Activated naive CD4-positive, alpha-beta T cell treated with anti-CD3 and anti-CD28 coated beads, Interleukin-2, amount 10 ng/mL, durations not matched to agents 7 days and 5 days (primary cell): ENCODE results near the gene CYB561.

Experiments used
- CTCF ChIA-PET: fragments of 350-600 bp; sonication (Branson Sonifier 250); formaldehyde crosslinking; loops from one replicate; lab custom pipeline; 2021; ENCODE audit warnings: antibody characterized with exemption; lab: Charles Lee
- DNase-seq: peaks from one replicate; pipeline ENCODE4 v3.0.0-alpha.2; 2020
- H3K27ac Mint-ChIP-seq: one replicate; pipeline ENCODE4 v1.8.0; 2021; ENCODE audit warnings: mild to moderate bottlenecking, moderate library complexity, mixed read lengths
- H3K27me3 Mint-ChIP-seq: one replicate; pipeline ENCODE4 v1.8.0; 2021; ENCODE audit warnings: mild to moderate bottlenecking, mixed read lengths
- H3K36me3 Mint-ChIP-seq: one replicate; pipeline ENCODE4 v1.8.0; 2021; ENCODE audit warnings: mixed read lengths
- H3K4me1 Mint-ChIP-seq: one replicate; pipeline ENCODE4 v1.8.0; 2021; ENCODE audit warnings: mixed read lengths
- H3K4me3 Mint-ChIP-seq: one replicate; pipeline ENCODE4 v1.8.0; 2021; ENCODE audit warnings: mild to moderate bottlenecking, moderate library complexity, mixed read lengths
- H3K9me3 Mint-ChIP-seq: one replicate; pipeline ENCODE4 v1.8.0; 2021; ENCODE audit warnings: mixed read lengths

CYB561 gene

DNA sequence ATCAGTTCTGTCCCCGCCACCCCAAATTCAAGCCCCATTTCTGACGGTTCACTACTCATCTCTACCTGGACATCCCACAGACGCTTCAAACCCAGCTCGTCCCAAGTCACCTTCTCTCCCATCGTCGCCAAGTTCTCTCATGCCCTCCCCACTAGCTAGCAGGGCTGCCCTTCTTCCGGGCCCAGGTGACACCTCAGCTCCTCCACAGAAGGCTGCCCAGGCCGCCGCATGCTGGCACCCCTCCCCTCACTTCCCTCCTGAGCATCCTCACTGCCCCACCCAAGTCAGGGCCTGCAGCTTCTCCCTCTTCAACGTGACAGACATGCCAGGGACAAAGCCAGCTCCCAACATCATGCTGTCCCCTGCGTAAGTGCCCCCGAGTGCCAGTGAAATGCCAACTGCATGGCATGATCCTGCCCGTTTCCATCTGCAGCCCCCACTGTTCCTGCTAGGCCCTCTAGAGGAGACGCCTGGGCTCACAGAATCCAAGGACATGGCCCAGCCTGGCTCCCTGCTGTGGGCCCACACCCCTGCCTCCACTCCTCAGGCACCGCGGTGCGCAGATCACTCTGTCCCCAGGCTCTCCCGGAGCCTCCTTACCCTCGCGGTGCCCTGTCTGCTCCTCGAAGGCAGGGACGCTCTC, 5.9 kb downstream of the CYB561 start:
- Mint-ChIP-seq H3K36me3 (no peaks in the 10 kb centered on the region), H3K27me3 (peaks cover 32% of the 10 kb centered on the region), H3K9me3 (no peaks in the 10 kb centered on the region), H3K27ac (peak overlapping the region; percentile 89), H3K4me1 (peaks cover 42% of the 10 kb centered on the region), H3K4me3 (peak overlapping the region; percentile 19)
- DNase-seq = peak; percentile 54
- CTCF ChIA-PET = interaction anchor here (1.3 to 2.5 kb wide), 4 partner anchors 12 to 172 kb away, joined by 5 to 13 read pairs (median 10); no protein-coding TSS in a partner anchor

DNA sequence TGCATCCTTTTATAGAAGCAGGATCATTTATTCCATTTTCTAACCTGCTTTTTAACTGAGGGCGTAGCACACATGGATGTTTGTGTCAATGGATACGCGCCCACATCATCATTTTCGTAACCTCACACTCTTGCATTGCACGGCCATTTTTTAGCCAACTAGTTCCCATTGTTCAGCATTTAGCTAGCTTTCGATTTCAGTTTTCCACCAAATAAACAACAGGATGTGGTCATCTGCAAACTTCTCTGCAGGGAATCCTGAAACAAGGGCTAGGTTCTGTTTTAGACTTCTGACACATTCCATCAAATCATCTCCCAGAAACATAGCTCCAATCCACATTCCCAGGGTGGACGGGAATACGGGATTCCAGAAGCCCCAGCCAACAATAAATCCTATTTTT, 6.4 kb downstream of the CYB561 start:
- Mint-ChIP-seq H3K27me3 (peaks cover 27% of the 10 kb centered on the region), H3K4me3 (peak overlapping the region; percentile 19), H3K36me3 (peaks cover 3% of the 10 kb centered on the region), H3K4me1 (peaks cover 42% of the 10 kb centered on the region), H3K27ac (peak overlapping the region; percentile 89), H3K9me3 (no peaks in the 10 kb centered on the region)
- peak; percentile 49 for DNase-seq
- CTCF ChIA-PET = interaction anchor here (1.3 to 2.5 kb wide), 4 partner anchors 12 to 172 kb away, joined by 5 to 13 read pairs (median 10); no protein-coding TSS in a partner anchor

DNA sequence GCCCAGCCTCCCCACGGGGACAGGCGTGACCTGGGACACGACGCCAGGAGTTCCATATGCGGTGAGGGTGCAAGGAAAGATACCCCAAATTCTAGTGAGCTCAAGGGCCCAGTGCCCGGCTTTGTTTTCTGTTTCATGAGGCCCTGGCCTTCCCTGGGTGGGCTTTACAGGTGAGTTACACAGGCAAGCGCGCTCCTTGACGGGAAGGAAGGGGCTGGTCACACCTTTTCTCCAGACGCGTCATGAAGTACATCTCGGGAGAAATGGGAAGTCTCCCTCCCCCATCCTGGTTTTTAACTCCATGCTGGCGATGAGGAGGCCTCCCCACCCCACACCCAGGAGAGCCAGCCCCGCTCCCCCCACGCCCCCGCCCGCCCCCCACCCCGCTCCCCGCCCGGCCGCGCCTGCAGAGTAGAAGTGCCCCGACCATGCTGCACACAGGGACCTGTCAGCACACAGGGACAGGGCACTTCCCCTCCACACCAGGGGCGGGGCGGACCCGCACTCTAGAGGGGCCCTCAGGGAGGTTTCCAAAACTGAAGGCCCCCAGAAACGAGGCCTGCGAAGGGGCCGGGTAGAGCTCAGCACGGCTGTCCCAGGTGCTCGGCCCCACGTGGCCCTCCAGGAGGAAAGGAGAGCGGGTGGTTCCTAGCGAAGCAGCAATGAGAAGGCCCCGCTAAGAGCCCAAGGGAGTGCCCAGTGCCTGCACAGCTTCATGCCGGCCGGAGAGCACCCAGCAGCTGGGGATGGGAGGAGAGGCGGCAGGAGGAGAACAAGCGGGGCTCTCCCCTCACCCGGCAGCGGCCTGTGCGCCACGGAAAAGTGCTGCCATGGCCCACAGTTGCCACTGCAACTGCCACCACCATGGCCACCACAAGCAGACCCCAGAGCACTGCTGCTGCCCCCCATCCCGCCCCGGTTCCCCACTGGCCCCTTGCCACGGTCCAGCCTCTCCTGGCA, 7.7 kb downstream of the CYB561 start:
- Mint-ChIP-seq H3K27ac (peak overlapping the region; percentile 78), H3K36me3 (peaks cover 3% of the 10 kb centered on the region), H3K9me3 (no peaks in the 10 kb centered on the region), H3K4me1 (peaks cover 52% of the 10 kb centered on the region), H3K4me3 (no peak overlapping the region), H3K27me3 (peaks cover 14% of the 10 kb centered on the region)
- DNase-seq = no peak
- CTCF ChIA-PET = interaction anchor here (2.3 to 2.5 kb wide), 3 partner anchors 11 to 173 kb away, joined by 9 to 13 read pairs (median 10); no protein-coding TSS in a partner anchor

- no peak for DNase-seq
- peaks cover 3% of the 10 kb centered on the region for H3K36me3 Mint-ChIP-seq
- peaks cover 60% of the 10 kb centered on the region for H3K4me1 Mint-ChIP-seq
- H3K4me3 Mint-ChIP-seq = no peak overlapping the region
- H3K27me3 Mint-ChIP-seq = peaks cover 8% of the 10 kb centered on the region
- H3K27ac Mint-ChIP-seq = peak overlapping the region; percentile 72
- no peaks in the 10 kb centered on the region for H3K9me3 Mint-ChIP-seq
- CTCF ChIA-PET = interaction anchor here (1.1 to 18.5 kb wide), 4 partner anchors 7 to 174 kb away, joined by 4 to 273 read pairs (median 16); no protein-coding TSS in a partner anchor
Measured at GRCh38 chr17:63437287-63438091, 8.6 kb downstream of the CYB561 start.

DNA sequence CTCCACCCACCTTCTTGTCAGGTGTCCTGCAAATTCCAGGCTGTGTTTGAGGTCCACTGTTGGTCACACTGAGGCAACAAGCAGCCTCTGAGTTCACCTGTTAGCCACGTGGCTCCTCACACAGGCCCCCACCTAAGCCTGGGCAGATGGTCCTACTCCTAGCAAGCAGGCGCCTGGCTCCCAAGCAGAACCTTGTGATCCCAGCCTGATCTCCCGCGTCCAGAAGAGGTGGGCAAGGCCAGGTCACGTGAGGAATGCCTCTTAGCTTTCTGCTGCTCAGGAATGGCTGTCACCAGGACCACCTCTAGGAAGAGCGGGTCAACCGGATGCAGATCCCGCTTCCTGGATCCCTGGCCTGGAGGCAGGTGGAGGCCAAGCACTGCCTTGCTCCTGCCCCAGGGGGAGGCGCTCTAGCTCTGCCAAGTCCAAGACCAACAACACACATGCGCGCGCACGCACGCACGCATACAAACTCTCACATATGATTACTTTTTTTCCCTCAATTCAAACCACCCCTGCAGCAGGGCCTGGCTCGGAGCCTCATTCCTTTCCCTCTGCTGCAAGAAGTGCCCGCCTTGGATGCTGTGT, 9.5 kb downstream of the CYB561 start:
- H3K27me3 Mint-ChIP-seq = peaks cover under 1% of the 10 kb centered on the region
- no peaks in the 10 kb centered on the region for H3K9me3 Mint-ChIP-seq
- CTCF ChIA-PET = interaction anchor here (1.1 to 18.5 kb wide), 5 partner anchors 8 to 175 kb away, joined by 4 to 273 read pairs (median 26); no protein-coding TSS in a partner anchor
- H3K36me3 Mint-ChIP-seq = peaks cover 3% of the 10 kb centered on the region
- peaks cover 62% of the 10 kb centered on the region for H3K4me1 Mint-ChIP-seq
- peak overlapping the region; percentile 72 for H3K27ac Mint-ChIP-seq
- no peak overlapping the region for H3K4me3 Mint-ChIP-seq
- DNase-seq = no peak

DNA sequence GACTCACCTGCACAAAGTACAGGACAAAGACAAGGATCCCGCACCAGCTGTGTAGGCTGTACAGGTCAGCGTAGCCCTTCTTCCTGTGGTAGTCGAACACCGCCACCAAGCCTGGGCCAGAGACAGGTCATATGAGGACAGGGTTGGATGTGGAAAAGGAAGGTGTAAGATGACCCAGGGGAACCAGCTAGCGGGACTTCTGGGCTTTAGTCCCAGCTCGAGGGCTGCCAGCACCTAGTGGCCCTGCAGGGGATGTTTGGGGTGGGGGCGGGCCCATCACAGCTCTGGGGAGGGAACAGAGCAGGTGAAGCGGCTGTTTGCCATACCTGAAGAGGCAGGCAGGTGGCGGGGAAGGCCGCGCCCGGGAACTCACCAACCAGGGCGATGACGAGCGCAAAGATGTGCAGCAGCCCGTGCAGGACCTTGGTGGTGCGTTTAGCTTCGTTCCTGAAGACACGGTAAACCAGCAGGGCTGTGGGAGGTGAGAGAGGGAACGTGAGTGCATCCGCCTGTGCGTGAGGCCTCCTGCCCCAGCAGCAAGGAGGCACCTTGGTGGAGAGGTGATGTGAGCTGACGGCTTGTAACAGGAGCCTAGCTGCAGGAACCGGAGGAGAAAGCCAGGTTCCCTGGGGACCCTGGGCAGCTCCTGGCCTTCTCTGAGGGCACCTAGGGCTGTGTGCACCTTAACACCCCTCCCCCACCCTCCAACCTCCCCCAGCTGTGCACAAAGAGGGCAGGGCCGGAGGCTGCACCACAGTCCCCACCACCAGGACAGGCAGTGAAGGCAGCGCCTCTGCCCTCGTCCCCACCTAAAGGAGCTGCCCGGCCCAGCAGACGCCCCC, 10.2 kb downstream of the CYB561 start:
- no peak for DNase-seq
- Mint-ChIP-seq H3K27me3 (no peaks in the 10 kb centered on the region), H3K27ac (no peak overlapping the region), H3K4me1 (peaks cover 57% of the 10 kb centered on the region), H3K36me3 (peaks cover 3% of the 10 kb centered on the region), H3K9me3 (no peaks in the 10 kb centered on the region), H3K4me3 (no peak overlapping the region)
- CTCF ChIA-PET = interaction anchor here (1.0 to 18.5 kb wide), 8 partner anchors 8 to 176 kb away, joined by 3 to 273 read pairs (median 6); no protein-coding TSS in a partner anchor

GRCh38 chr17:63434951-63435571, 11.0 kb downstream of the CYB561 start:
- H3K4me3 Mint-ChIP-seq = no peak overlapping the region
- H3K4me1 Mint-ChIP-seq = peaks cover 52% of the 10 kb centered on the region
- peaks cover 3% of the 10 kb centered on the region for H3K27me3 Mint-ChIP-seq
- no peaks in the 10 kb centered on the region for H3K9me3 Mint-ChIP-seq
- peak overlapping the region; percentile 86 for H3K27ac Mint-ChIP-seq
- CTCF ChIA-PET = interaction anchor here (0.9 to 18.5 kb wide), 9 partner anchors 9 to 177 kb away, joined by 3 to 273 read pairs (median 6); no protein-coding TSS in a partner anchor
- DNase-seq = peak; percentile 77
- peaks cover 3% of the 10 kb centered on the region for H3K36me3 Mint-ChIP-seq

DNA sequence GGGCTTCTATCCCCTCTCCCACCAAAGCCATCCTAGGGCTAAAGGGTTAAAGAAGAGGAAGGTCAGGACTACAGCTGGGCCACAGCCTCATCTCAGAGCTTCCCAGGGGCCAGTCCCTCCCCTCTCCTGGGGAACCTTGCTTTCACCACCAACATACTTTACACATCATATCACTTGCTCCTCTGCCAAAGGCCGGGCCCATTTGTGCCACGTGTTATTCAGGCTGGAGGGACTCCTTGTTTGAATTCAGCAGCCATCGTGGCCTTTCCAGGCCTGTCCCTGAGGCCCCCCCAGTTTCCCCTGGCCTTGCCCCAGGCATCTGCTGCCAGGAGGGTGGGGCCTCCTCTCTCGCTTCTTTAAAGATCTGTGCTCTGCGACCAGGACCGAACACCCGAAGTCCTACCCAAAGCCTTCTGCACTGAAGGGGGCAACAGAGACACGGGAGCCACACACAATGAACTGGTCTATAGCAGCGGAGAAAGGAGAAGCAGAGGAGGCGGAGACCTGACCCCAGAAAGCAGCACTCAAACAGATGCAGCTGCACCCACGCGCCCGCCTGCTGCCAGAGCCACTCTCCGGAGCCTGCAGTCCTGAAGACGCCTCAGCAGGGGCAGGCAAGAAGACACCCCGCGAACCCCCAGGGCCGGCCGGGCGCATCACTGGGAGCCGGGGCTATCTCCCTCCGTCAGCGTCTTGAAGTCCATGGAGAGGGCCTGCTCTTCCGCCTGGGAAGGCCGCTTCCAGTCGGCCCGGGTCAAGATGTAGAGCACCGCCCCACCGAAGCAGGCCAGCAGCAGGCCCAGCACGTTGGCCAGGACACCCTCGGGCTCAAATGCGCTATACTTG, 12.1 kb downstream of the CYB561 start:
- Mint-ChIP-seq H3K36me3 (peaks cover 3% of the 10 kb centered on the region), H3K27me3 (peaks cover 4% of the 10 kb centered on the region), H3K4me1 (peaks cover 53% of the 10 kb centered on the region), H3K9me3 (no peaks in the 10 kb centered on the region), H3K27ac (peak overlapping the region; percentile 86), H3K4me3 (no peak overlapping the region)
- DNase-seq = no peak
- CTCF ChIA-PET = interaction anchor here (0.9 to 18.5 kb wide), 8 partner anchors 8 to 178 kb away, joined by 3 to 273 read pairs (median 16); partner anchors contain the start of gene ACE

- H3K4me1 Mint-ChIP-seq = peaks cover 66% of the 10 kb centered on the region
- CTCF ChIA-PET = interaction anchor here (1.6 to 18.5 kb wide), 3 partner anchors 10 to 179 kb away, joined by 4 to 273 read pairs (median 235); partner anchors contain the start of gene ACE
- H3K9me3 Mint-ChIP-seq = no peaks in the 10 kb centered on the region
- H3K27me3 Mint-ChIP-seq = peaks cover 4% of the 10 kb centered on the region
- no peak overlapping the region for H3K4me3 Mint-ChIP-seq
- DNase-seq = no peak
- no peak overlapping the region for H3K27ac Mint-ChIP-seq
- H3K36me3 Mint-ChIP-seq = peaks cover 3% of the 10 kb centered on the region
Measured at GRCh38 chr17:63431939-63432804, 13.9 kb downstream of the CYB561 start.

GRCh38 chr17:63431618-63431938, 14.5 kb downstream of the CYB561 start:
- Mint-ChIP-seq H3K4me1 (peaks cover 70% of the 10 kb centered on the region), H3K4me3 (no peak overlapping the region), H3K36me3 (peaks cover 3% of the 10 kb centered on the region), H3K9me3 (no peaks in the 10 kb centered on the region), H3K27me3 (peaks cover 4% of the 10 kb centered on the region), H3K27ac (no peak overlapping the region)
- CTCF ChIA-PET = interaction anchor here (1.6 to 18.5 kb wide), 3 partner anchors 11 to 180 kb away, joined by 4 to 273 read pairs (median 235); partner anchors contain the start of gene ACE
- DNase-seq = no peak
